Esophagus squamous epithelium (tissue), 4 donors: ENCODE measurements around the gene SF3B5.

Experiments
- CTCF ChIP-seq, 6 experiments: fragments of 450-650 bp in 4 of 6; fragments of 200-600 bp in 2 of 6; sonication (generic) in 2 of 6; IDR thresholded peaks; one replicate each; pipeline ENCODE4 v1.5.1; 2016 to 2019; ENCODE audit warnings: antibody characterized with exemption in 6 of 6, mild to moderate bottlenecking in 4 of 6, moderate library complexity in 4 of 6
- POLR2A ChIP-seq, 4 donors: fragments of 450-650 bp; IDR thresholded peaks; one replicate each; pipeline ENCODE4 v1.6.1; 2017; ENCODE audit warnings: antibody characterized with exemption in 4 of 4, mild to moderate bottlenecking in 4 of 4, moderate library complexity in 3 of 4

GRCh38 chr6:144093658-144094057, 1.7 kb downstream of the SF3B5 start:
- TF ChIP-seq CTCF (IDR thresholded peaks at IDR 0.05) (no peak), POLR2A (IDR thresholded peaks at IDR 0.05) (no peak)
